ACHN (cell line): Measurements from ENCODE around the gene P2RY12.
"Not testable (repeated sequence)": the region's sequence is repeated elsewhere in the genome, so short reads cannot be mapped to it uniquely, and the experiment has no call there.

Experiments used
- DNase-seq: peaks from one replicate; pipeline ENCODE4 v3.0.0-alpha.2; 2015
- in situ Hi-C: cut with HindIII; loops from 2 replicates; pipeline ENCODE4 v1.10.0; 2017; ENCODE audit warnings: low sequenced_read_pairs, low pct_ligation_motif_present, low pct_unique_long_range_greater_than_20kb

The P2RY12 gene

DNA sequence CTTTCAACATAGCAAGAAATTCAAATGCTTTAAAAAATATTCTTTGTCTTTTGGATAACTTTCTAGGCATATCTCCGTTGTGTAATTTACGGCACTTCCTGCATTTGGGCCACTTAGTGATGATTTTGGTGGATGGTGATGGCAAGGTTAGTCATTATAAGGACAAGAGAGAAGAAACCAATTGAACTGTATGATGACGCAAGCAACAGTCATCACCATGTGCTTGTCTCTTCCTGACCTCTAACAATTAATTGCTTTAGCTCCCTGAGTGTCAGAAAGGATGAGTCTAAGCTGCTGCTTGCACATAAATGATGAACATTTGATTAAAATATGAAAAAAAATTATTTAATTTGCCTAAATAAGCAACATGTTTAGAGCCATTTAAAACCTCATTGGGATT lies 11.3 kb upstream of the P2RY12 start:
- no peak for DNase-seq
- in situ Hi-C loops, result no loop called here

DNA sequence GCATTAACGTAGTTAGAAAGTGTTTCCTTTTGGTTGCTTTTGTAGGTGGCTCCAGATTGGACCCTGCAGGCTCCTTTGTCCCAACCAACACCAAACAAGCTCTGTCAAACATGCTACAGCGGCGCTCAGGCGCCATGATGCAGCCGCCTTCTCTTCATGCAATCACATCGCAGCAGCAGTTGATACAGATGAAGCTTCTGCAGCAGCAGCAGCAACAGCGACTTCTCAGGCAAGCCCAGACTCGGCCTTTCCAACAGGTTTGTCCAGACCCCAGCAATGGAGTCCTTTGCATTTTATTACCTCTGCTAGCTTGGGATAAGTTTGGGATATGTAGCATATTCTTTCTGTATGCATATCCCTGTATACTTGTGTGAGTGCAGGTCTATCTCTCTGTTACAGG lies 10.1 kb upstream of the P2RY12 start:
- in situ Hi-C loops, result no loop called here
- no peak for DNase-seq

DNA sequence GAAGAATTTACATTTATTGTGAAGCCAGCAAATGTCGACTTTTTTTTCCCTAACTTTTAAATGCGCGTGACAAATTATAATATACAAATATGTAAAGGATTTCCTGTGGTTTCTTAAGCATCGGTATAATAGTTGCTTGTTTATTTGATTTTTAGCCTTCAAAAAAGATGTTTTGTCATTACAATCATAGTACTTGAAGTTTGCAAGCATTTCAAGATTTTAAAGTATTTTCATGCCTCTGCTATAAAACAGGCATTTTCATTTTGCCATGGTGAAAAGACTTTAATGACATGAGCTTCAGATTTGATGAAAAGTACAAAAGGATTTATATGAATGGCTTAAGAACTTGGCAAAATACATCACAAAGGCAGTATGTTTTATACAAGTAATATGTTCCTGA lies 9.4 kb upstream of the P2RY12 start:
- no peak for DNase-seq
- in situ Hi-C loops, result no loop called here

DNA sequence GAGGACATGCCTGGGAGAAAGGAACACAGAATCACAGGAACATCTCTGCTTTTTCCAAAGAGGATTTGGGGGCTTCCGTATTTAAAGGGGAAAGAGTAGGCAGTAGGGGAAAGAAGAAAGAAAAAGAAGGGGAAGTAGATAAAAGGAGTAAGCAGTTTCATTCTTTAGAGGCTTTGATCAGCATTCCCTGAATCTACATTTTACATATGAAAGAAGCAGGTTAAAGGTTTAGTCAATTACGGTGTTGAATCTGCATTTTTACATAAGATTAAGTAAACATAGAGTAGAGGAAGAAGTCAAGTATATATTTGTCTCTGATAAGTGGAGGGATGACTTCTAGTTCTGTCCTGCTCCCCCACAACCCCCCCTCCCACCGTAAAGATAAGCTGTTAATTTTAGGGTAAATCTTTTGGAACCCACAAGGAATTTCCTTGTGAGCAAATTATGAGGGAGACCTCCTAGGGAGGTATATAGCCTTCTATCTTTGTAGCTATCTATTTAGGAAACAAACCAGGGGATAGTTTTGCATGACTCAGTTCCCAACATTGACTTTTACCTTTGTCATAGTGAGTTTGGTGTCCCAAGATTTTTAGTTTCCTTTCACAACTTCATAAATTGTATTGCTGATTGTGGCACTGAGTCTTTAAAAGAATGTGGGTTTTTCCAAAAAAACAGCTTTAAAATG lies 8.7 kb upstream of the P2RY12 start:
- DNase-seq, result no peak
- in situ Hi-C loops, result no loop called here

DNA sequence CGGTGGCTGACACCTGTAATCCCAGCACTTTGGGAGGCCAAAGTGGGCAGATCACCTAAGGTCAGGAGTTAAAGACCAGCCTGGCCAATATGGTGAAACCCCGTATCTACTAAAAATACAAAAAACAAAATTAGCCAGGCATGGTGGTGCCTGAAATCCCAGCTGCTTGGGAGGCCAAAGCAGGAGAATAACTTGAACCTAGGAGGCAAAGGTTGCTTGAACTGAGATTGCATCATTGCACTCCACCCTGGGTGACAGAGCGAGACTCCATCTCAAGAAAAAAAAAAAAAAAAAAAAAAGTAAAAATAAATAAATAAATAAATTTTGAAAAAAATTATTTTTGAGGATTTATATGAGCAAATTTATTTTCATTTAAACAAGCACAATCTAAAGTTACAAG lies 7.6 kb upstream of the P2RY12 start:
- in situ Hi-C loops, result not testable (repeated sequence)

DNA sequence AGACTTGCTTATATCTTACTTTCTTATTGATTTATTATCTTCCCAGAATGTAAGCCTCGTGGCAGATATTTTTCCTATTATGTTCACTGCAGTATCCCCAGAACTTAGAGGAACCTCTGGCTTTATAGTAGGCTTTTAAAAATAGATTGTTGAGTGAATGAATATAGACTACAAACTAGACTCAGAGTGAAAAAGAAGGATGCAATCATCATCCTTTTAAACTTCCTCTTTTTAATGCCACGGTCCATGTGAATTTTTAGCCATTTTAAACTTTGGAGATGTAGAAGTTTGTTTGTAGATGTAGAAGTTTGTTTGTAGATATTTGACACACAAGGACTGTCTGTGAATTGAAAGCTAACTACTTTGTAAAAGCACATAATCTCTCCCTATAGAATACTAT lies 7.2 kb upstream of the P2RY12 start:
- in situ Hi-C loops, result no loop called here
- no peak for DNase-seq

More for the DNA sequence above, 7.6 kb upstream of the P2RY12 start:
- not testable (repeated sequence) for DNase-seq

DNA sequence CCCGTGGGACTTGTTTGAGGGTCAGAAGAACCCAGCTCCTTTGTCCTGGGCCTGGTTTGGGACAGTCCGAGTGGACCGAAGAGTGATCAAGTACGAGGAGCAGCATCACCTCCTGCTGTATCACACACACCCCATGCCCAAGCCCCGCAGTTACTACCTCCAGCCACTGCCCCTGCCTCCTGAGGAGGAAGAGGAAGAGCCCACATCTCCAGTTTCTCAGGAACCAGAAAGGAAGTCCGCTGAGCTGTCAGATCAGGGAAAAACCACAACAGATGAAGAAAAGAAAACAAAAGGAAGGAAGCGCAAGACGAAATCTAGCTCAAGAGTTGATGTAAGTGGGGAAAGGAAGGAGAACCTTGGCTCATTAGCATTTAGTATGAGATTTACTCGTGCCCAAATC lies 3.3 kb upstream of the P2RY12 start:
- DNase-seq, result no peak
- in situ Hi-C loops, result no loop called here

DNA sequence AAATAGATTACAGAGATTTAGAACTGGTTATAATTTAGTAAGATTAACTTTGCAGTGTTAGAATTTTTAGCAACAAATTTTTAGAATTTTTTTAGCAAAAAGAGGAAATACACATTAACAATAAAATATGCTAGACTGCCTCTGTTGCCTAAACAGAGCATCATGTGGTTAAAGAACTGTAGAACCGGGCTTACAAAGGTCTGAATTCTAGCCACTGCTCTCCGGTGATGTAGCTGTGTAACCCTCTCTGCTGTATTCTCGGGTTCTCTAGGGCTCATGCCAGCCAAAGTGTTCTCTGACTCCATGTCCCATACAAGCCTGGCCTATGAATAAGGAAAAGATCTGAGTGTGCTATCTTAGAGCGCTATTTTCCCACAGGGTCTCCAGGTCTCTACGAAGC lies 2.9 kb upstream of the P2RY12 start:
- no peak for DNase-seq
- in situ Hi-C loops, result no loop called here

DNA sequence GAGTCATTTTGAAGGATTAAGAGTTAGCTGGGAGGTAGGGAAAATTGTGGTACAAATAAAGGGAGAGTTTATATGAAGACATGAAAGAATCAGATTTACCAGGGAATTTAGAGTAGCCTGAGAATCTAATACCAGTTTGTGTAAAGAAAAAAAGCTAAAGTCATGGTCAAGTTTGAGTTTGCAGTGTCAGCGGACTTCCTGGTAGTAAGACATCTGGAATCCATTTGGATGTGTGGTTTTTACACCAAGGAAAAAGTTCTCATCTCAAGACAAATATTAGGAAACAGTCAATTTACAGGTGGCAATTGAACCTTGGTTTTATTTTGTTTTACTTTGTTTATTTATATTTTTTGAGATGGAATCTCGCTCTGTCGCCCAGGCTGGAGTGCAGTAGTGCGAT lies 1.5 kb upstream of the P2RY12 start:
- in situ Hi-C loops, result no loop called here
- no peak for DNase-seq

DNA sequence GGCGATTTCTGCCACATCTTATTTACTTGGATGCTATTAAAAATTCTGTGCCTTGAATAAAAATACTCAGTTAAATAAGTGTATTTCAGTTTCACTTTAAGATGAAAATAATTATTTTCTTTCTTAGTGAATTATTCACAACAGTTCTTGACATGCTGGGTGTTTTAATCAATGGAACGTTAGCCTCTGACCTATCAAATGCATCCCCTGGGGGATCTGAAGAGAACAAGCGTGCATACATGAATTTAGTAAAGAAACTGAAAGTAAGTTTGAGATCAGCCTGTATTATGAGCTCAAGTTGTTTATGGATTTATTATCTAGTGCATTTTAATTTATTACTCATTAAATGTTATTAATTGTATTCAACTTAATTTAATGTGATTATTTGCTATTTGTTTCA lies 597 bp downstream of the P2RY12 start:
- in situ Hi-C loops, result no loop called here
- DNase-seq, result no peak

DNA sequence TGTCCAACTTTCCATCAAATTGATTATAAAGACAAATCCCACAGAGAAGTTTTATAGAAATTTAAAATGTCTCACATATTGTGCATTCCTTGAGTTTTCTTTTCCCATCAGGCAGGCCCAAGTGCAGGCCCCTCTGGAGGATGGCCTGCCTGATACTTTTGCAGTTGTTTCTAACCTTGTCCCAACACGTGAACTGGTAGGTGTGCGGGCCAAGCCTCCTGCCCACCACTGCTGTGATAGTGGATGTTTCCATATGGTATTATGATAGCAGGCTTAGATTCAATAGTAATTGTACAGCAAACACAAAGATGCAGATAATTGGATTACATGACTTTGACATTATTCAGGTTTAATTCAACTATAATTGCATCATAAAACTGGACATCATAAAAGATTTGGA lies 1.4 kb downstream of the P2RY12 start:
- no peak for DNase-seq
- in situ Hi-C loops, result no loop called here

DNA sequence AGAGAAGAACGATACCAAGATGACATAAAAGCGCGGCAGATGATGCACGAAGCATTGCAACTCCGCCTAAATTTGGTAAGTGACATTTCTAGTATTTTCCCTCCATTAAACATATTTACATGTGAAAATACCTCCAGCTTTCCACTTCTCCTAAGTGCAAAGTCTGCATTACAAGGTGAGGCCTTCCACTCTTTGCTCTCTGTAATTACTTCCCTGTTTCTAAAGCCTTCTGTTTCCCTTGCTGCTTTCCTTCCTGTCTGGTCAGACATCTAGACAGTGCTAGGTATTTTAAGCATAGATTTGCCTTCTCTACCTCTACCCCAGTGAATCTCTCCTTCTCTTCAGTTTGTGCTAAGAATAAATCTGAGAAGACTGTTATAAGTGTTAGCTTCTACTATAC lies 1.9 kb downstream of the P2RY12 start:
- in situ Hi-C loops, result no loop called here

DNA sequence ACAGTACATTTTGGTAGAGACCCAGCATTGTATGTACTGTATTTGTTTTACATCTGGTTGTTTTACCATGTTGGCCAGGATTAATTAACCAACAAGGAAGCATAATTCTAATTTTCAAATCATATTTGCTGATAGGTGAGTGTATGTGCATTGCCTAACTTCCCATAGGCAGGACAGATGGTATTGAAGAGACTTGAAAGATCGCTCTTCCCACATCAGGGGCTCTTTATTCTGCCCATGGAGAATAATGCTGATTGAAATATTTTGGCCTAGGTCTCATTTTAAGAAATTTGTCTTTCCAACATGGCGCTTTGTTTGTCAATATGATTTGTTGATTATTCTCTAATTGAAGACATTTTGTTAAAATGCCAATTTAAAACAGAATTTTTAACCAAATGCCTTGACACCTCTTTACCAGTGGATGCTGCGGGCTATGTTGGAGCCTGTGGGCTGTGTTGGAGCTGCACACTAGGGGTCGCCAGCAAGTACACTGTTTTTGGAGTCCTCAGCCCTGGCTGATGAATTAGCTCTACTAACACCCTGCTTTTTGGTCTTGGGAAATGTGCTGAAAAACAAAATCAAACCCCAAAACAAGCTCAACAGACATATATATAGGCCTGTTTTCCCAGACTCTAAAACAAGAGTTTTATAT lies 5.3 kb downstream of the P2RY12 start:
- in situ Hi-C loops, result no loop called here
- peak; percentile 36 for DNase-seq

More for the DNA sequence above, 1.9 kb downstream of the P2RY12 start:
- no peak for DNase-seq

DNA sequence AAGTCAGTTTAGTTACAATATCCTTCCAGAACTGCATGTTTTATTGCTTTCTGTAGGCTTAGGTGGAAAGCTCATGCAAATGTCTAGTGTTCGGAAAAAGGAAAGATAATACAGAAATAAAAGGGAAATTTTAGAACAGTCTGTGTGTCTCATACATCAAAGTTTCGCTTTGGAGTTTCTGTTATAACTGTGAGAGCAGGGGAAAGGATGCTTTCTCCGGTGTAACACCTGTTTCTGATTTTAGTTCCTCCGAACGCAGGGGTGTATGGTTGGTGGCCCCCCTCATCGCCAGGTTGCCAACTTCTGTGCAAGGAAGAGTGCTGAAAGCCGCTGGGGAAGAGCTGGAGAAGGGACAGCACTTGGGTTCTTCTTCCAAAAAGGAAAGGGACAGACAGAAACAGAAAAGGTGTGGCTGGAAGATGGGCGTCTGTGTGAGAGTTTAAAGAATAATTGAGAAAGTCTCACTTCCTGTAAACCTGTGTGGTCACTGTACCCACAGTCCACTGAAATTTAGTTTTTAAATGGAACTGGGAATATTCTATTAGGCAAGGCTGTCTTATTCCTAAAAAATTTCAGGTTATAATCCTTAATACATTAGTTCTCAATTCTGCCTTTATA lies 6.7 kb downstream of the P2RY12 start:
- in situ Hi-C loops, result no loop called here
- DNase-seq, result no peak

DNA sequence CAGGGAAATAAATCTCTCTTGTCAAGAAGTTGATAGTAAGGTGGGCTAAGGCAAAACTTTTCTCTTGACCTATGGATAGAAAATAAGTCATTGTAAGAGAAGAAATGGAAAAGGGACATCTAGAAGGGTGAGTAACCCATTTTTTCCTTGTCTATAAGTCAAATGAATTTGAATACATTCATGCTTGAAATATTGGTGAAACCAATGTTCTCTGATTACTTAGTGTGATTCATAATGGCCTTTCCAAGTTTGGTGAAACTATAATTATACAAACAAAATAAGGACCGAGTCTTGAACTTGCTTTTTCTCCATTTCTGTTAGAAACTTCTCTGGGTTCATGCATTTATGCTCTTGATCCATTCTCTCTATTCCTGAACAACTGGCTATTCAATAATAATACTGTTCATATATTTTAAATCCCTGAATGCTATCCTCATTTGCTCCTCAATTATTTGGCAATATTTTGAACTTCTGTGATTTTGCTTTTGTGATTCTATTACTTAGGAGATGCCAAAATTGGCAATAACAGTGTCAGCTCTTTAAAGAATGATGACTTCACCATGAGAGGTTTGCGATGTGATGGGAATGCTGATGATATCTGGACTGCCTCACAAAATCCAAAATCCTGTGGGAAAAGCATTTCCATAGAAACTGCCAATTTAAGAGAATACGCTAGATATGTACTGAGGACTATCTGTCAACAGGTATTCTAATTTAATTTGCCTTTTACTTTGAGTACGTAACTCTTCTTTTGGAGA lies 12.3 kb downstream of the P2RY12 start:
- DNase-seq, result no peak
- in situ Hi-C loops, result no loop called here

DNA sequence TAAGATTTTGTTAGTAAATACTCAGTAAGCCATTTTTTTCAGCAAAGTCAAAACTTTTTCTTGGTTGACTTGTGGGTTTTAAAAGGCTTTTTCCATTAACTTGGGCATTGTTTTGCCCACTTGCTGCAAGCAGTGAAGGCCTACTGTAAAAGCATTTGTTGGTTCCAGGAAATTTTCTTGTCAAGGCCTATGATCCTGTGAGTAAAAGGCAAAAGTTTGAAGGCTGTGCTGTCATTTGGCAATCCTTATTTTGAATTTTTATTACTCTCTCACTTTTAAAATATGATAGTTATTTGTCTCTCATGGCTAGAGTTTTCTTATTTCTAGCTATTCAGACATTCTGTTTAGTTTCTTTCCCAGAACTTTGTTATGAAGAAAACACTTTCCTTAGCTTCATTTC lies 13.0 kb downstream of the P2RY12 start:
- DNase-seq, result no peak
- in situ Hi-C loops, result no loop called here

DNA sequence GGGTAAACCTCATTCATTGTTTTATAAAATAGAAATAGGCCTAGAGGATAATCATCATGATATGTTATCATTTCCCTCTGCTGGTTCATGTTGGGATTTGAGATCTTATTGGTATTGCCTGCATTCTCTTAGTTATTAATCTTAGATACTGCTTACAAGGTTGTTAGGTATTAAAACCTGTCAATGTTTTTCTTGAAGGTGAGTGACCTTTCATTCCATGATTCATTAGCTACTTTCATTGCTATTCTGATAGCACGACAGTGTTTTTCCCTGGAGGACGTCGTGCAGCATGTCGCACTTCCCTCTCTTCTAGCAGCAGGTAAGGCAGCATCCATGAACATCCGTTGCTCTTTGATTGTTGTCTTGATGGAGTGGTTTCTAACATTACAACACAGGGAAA lies 17.1 kb downstream of the P2RY12 start:
- in situ Hi-C loops, result no loop called here
- no peak for DNase-seq

DNA sequence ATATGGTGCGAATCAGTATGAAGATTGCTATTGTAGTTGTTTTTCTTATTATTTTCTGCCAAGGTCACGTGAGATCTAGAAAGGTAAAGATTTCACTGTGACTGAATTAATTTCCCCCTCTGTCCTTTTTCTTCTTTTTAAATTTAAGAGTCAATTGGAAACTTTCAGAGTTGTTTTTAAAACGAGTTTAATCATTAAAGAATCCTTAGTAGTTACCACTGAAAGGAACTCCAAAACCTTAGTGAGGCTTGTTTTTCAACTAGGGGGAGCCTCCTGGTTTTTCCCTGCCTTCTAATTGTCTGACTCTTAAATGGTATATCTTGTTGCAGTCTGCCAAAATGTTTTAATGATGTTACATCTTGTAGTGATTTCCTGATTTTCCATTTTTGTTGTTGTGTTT lies 17.6 kb downstream of the P2RY12 start:
- in situ Hi-C loops, result no loop called here
- no peak for DNase-seq

DNA sequence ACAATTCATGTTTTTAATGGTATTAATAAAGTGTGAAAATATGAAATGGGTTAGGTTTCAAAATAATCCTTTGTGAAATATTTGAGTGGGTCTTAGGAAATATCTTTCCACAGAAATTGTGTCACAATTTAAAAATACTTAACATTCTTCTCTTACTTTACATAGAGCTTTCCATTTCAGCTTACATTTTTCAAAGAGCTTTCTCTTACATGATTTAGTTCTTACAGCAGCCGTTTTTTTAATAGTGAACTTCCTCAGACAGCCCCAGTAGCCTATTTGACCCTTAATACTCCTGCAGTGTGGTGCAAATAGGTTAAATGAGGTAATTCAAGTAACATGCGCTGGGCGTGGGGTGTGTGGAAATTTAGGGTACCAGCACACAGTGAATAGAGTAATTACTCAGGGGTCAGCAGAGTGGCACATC lies 21.8 kb downstream of the P2RY12 start:
- in situ Hi-C loops, result no loop called here
- DNase-seq, result no peak
